IMR-90 (cell line): ENCODE results near the gene TANGO6.

Source experiments
- CEBPB ChIP-seq: IDR thresholded peaks from 2 replicates; pipeline ENCODE4 v1.6.1; 2012; ENCODE audit warnings: low read depth, low read length, improper control_type of control experiment
- CTCF ChIP-seq: conservative IDR thresholded peaks from 2 replicates; pipeline ENCODE4 v1.5.1; 2012; ENCODE audit warnings: mild to moderate bottlenecking, low read depth, low read length, improper control_type of control experiment
- MAFK ChIP-seq: IDR thresholded peaks from 2 replicates; pipeline ENCODE4 v1.6.1; 2012; ENCODE audit warnings: low read depth, low read length, improper control_type of control experiment
- POLR2A ChIP-seq: IDR thresholded peaks from 2 replicates; pipeline ENCODE4 v1.6.1; 2012; ENCODE audit warnings: mild to moderate bottlenecking, low read depth, low read length
- RAD21 ChIP-seq: IDR thresholded peaks from 2 replicates; pipeline ENCODE4 v1.6.1; 2012; ENCODE audit warnings: low read length, improper control_type of control experiment
- USF2 ChIP-seq: fragments of 150-350 bp; IDR thresholded peaks from 2 replicates; pipeline ENCODE4 v1.6.1; 2017; ENCODE audit warnings: mild to moderate bottlenecking, antibody characterized with exemption, low read length, low read depth

GRCh38 chr16:69064764-69065313 lies 221.5 kb downstream of the TANGO6 start:
- TF ChIP-seq CTCF (no peak), MAFK (no peak), POLR2A (no peak), CEBPB (no peak), RAD21 (no peak), USF2 (no peak)
